ENCODE data around the gene AKT1S1.

Gene AKT1S1

GRCh38 chr19:49907745-49908446, 30.7 kb upstream of the AKT1S1 start:
- no peak for DNase-seq (ENCODE audit: low read depth in 4 of 4, low spot score in 1 of 4)

DNA sequence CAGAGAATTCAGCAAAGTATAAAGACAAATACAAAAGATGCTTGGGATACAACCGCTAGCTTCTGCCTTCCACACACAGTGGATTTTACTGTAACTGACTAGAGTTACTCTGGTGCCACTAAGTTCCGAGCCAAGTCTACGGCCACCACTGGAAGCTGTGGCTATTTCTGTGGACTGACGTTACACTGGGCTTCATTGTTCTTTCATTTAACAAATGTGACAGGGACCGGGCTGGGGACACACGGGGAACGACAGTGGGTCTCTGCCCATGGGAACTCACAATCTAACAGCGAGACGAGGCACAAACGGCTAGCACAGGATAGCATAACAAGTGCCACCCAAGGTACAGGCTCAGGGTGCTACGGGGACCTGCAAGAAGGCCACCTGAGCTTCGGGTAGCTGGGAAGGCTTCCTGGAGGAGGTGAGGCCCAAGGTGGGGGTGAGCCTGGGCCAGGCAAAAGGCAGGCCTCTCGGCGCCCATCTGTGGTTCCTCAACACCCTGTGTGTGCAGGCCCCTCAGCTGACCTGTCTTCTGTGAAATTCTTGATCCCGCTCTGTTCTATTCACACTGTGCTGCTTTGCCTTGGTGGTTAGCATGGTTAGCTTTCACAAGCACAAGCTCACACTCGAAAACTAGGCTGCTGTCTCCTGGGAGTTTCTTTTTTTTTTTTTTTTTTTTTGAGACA, 29.9 kb upstream of the AKT1S1 start:
- DNase-seq (ENCODE audit: low read depth in 4 of 4, low spot score in 1 of 4) = no peak

GRCh38 chr19:49904136-49904535, 27.0 kb upstream of the AKT1S1 start:
- DNase-seq (ENCODE audit: low read depth in 4 of 4, low spot score in 1 of 4) = no peak

DNA sequence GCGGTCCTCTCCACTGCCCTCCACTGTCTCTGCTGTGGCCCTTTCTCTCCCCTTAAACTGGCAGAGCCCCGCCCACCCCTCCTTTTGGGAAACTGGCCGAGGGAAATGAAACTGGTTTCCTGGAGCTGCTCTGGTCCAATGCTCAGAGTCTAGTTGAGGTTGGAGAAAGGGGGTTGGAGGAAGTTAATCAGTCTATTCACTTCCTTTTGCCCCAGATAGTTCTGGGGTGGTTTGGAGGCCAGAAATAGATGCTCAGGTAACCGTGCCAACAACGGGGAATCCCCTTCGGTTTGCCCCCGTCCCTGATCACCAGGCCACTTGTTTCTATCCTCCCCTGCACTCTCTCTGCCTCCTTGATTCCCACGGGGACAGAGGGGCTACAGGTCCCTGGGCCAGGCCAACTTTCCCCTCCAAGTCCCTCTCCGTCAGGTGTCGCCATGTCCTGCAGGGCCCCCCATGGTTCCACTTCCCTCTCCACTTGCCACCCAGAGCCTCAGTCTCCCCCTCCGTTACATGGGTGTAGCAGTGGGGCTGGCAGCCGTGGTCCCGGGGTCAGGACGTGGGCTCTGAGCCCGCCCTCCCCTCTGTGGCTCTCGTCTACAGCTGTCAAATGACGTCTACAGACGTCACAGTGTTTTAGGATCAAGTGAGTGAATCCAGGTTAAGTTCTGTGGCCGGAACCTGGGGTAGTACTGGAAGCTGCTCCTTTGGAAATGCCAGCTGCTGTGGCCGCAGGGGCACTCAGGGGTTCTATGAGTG, 19.9 kb upstream of the AKT1S1 start, which contains the start of gene IL4I1:
Gene IL4I1 (minus strand): TSS at position 25 of the 759 bp plus-strand sequence. CDS start 727 bp downstream, outside the sequence.
- peak in 1 of 4 experiments; percentile 52 for DNase-seq (ENCODE audit: low read depth in 4 of 4, low spot score in 1 of 4)

- peak in 1 of 4 experiments; percentile 45 for DNase-seq (ENCODE audit: low read depth in 4 of 4, low spot score in 1 of 4)
These were observed 18.6 kb upstream of the AKT1S1 start for GRCh38 chr19:49895566-49896297.

DNA sequence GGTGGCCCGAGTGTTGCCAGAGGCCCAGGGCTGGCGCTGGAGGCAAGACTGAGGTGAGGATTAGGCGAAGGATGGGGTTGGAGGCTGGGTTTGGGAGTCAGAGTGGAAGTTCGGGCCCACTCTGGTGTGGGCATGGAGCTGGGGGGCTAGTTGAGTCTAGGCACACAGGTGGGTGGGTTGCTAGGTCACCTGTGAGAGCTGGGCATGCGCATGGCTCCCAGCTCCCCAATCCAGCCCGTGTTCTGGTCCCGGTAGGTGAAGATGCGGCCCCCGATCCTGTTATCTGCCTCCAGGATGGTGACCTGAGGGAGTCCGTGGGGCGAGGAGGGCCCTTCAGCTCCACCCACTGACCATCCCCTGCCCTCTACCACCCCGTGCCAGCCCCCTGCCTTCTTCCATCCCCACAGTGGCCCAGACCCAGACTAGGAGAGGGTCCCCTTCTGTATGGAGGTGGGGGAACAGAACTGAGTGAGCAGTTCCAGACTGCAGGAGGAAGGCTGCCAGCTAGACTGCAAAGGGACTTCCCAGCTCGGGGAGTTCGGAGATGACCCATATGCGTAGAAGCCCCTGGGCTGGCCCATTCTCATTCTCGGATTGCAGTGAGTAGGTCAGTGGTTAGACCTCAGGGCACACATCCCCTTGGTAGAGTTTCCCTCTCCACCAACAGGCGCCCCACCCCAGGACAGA, 17.9 kb upstream of the AKT1S1 start:
- peak in 1 of 4 experiments; percentile 45 for DNase-seq (ENCODE audit: low read depth in 4 of 4, low spot score in 1 of 4)

DNA sequence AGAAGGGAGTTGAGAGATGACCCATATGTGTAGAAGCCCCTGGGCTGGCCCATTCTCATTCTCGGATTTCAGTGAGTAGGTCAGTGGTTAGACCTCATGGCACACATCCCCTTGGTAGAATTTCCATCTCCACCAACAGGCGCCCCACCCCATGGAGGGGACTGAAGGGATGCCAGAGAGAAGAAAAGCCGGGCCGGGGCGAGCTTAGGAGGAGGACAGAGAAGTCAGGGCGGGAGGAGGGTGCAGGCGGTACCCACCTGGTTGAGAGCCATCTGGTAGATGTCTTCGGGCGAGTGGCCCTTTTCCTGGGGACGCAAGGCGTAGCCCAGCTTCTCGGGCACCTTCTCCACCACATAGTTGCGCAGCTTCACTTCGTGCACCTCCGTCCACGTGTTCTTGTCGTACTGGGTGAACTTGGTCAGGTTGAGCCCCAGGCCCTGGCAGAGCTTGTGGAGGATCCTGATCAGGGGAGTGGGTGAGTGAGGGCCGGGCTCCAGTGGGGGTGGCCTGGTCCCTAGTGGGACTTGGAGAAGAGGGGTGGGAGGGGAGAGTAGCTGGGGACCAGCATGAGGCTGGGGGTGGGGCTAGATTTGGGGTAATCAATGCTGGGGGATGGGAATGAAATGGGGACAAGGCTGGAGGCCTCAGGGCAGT, 17.0 kb upstream of the AKT1S1 start:
- no peak for DNase-seq (ENCODE audit: low read depth in 4 of 4, low spot score in 1 of 4)

DNA sequence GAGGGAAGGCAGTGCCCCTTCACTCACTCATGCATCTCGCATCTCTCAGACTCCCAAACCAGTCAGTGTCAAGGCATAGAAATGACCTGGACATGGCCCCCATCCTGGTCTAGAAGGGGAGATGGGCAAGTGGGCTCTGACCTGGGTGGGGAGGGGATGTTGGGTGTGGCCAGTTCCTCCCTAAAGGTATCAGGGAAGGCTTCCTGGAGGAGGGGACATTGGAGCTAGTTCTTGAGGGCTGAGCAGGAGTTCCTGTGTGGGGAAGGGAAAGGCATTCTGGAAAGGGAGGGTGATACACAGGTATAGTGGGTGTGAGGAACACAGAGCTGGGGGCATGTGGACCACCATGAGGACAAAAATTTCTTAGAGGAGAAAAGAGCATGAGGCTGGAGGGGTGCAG, 15.6 kb upstream of the AKT1S1 start:
- no peak for DNase-seq (ENCODE audit: low read depth in 4 of 4, low spot score in 1 of 4)

DNA sequence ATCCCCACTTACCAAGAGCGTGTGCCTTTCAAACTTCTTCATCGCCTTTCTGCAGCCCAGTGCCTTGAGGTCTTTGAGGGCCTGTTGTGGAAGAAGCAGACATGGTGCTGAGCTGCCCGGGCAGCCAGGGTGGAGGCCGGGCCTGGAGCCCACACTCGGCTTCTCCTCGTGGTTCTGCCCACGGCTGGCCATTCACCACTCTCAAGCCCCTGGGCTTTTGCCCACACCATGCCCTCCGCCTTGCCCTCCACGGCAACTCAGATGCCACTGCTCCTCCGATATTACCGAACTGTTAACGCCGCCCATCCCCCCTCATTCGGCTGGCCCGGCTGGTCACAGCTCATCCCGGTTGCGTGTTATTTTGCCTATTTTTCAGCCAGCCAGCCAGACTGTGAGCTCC, 14.2 kb upstream of the AKT1S1 start:
- DNase-seq (ENCODE audit: low read depth in 4 of 4, low spot score in 1 of 4) = no peak

GRCh38 chr19:49890349-49891311, 13.5 kb upstream of the AKT1S1 start:
- DNase-seq (ENCODE audit: low read depth in 4 of 4, low spot score in 1 of 4) = peak; percentile 24 to 61 (median 40)

DNA sequence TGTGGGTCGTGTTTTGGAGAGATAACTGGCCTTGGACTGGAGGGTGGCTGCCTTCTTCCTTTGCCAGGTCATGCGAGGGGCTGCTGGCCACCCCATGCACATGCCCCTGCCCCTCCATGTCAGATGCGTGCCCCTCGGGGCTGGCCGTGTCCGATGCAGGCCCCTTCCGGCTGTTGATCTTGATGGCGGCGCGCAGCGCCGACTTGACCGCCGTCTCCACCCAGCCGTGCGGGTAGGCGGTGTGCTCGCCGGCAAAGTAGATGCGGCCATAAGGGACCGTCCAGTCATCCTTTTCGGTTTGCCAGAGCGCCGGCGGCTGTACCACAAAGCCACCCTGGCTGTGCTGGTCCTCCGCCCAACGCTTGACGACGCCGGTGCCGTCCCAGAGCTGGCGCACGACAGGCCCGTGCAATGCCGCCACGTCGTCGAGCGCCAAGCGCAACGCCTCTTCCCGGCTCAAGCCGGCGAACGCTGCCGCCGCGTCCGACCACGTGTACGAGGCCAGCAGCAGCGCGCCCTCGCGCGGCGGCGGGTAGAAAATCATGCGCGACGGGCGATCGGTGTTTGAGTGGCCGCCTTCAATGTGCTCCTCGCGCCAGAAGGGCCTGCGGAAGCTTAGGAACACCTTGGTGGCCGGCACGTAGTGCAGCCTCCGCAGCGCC, 12.7 kb upstream of the AKT1S1 start:
- DNase-seq (ENCODE audit: low read depth in 4 of 4, low spot score in 1 of 4) = peak; percentile 48 to 66 (median 54)

DNA sequence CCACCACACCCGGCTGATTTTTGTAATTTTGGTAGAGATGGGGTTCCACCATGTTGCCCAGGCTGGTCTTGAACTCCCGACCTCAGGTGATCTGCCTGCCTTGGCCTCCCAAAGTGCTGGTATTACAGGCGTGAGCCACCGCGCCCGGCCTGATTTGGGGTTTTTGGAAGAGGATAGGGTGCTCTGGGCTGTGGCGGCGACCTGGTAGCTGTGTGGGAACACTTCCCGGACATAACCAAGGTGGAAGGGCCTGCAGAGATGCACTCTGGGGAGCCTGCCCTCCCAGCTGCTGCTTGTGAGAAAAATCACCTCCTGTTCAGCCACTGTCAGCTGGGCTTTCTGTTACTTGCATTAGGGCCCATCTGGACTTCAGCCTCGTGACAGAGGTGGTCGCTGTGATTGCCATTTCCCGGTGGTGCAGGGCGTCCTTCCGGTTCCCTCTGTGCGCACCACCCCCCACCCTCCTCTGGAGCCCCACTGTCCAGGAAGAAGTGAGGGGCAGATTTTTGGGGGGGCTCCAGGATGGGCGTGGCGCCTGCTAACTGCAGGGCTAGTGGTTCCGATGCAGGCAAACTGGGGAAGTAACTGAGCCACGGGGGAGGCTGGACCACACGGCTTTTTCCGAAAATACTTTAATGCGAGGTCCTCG, 12.0 kb upstream of the AKT1S1 start:
- no peak for DNase-seq (ENCODE audit: low read depth in 4 of 4, low spot score in 1 of 4)

- DNase-seq (ENCODE audit: low read depth in 4 of 4, low spot score in 1 of 4) = no peak
These were observed 11.3 kb upstream of the AKT1S1 start for GRCh38 chr19:49888510-49888824.

DNA sequence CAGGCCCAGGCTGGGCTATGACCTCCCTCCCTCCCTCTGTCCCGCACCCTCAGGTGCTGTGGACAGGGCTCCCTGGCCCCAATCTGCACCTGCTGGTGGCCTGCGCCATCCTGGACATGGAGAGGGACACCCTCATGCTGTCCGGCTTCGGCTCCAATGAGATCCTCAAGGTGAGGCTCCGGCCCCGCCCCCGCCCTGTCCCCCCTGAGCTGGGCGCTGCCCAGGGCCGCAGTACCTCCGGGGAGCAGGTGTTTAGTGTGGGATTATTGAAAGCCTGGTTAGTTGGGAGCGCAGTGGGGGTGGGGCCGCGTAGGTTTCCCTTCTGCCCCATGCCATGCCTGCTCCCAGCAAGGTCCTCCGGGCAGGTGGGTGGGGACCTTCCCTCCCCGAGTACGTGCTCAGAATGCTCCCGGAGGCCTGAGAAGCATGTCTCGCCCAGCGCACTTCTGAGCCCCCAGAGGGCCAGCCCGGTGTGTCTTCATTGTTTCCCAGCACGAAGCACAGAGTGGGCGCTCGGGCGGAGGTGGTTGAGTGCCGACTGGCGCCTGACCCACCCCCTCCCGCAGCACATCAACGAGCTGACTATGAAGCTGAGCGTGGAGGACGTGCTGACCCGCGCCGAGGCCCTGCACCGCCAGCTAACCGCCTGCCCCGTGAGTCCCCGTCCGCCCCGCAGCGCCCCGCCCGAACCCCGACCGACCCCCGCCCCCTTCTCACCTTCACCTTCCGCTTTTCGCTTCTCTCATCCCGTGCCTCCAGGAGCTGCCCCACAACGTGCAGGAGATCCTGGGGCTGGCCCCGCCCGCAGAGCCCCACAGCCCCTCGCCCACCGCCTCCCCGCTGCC, 10.7 kb upstream of the AKT1S1 start:
- DNase-seq (ENCODE audit: low read depth in 4 of 4, low spot score in 1 of 4) = no peak

DNA sequence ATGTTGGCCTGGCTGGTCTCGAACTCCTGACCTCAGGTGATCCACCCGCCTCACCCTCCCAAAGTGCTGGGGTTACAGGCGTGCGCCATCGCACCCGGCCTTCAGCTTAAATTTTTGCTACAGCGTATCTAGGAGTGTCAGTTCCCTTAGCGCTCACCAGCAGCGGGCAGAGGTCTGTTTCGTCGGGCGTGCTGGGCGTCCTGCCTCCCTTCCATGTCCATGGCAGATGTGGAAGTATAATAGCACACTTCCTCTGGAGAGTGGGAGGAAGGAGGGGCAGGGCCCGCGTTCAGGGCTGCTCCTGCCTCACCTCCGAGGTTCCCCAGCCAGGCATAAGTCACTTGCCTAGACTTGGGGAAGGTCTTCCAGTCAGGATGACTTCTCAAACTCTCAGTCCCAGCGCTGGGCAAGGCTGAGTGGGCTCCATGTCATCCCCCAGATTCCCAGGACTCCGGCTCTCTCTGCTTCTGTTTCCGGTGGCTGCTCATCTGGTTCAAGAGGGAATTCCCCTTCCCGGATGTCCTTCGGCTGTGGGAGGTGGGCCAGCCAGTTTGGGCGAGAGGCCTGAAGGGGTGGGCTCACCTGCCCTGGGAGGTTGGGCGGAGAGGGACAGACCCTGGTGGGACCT, 10.0 kb upstream of the AKT1S1 start:
- no peak for DNase-seq (ENCODE audit: low read depth in 4 of 4, low spot score in 1 of 4)

DNA sequence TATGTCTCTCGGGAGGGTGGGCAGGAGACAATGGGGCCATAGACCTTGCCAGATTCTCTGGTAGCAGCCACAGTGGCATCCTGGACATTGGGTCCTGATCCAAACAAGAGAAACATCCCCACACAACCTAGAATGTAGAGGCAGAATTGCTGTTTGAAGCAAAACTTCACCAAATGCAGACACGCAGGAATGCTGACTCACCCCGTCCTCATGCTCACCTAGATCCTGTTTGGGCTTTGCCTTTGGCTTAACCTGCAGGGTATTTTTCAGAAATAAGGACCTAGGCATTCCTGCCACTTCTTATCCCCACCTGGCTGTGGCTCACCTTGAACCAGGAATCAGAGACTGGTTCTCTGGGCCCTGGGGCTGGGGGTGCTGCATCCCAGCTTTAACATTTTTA, 7.6 kb upstream of the AKT1S1 start:
- DNase-seq (ENCODE audit: low read depth in 4 of 4, low spot score in 1 of 4) = no peak

- no peak for DNase-seq (ENCODE audit: low read depth in 4 of 4, low spot score in 1 of 4)
These were observed 7.0 kb upstream of the AKT1S1 start for GRCh38 chr19:49884109-49884508.
